ENCODE results near the gene ELMO2. TPM values are rescaled to one million over a fixed set of nuclear protein-coding genes. Genes with fewer than 3 reads are reported as not detected.
A peak's percentile ranks its signal among the peaks of the same experiment; 100 is the strongest.

Gene ELMO2
- total RNA-seq, 4 donors from 2014 or later: 41.6 to 69.1 (median 53.8) TPM

- no peaks in the 10 kb centered on the region for H3K9me3 ChIP-seq
- ATAC-seq: no peak
- H3K27me3 ChIP-seq: no peaks in the 10 kb centered on the region
- 76% methylated on average over 5 of the region's 5 CpGs; no CpG with 5 or more reads in 1 of the 2 donors for WGBS, 2 donors (ENCODE audit: low coverage in 1 of 2)
- H3K36me3 ChIP-seq: peaks cover 0 to 35% of the 10 kb centered on the region in 2 donors
- no peak for TF ChIP-seq CTCF (IDR thresholded peaks at IDR 0.05)
- TF ChIP-seq POLR2AphosphoS5 (IDR thresholded peaks at IDR 0.05): no peak
- TF ChIP-seq EP300 (IDR thresholded peaks at IDR 0.05): no peak
- TF ChIP-seq POLR2A (IDR thresholded peaks at IDR 0.05): no peak
- no peak overlapping the region for H3K4me3 ChIP-seq
- H3K4me1 ChIP-seq: peaks cover 0 to 82% (median 38%) of the 10 kb centered on the region in 3 donors
- no peak overlapping the region for H3K27ac ChIP-seq
These were observed 45.0 kb downstream of the ELMO2 start for GRCh38 chr20:46361381-46361780.

GRCh38 chr20:46359233-46359751 is 47.1 kb downstream of the ELMO2 start:
- WGBS, 2 donors (ENCODE audit: low coverage in 1 of 2): 44 to 45% methylated on average over 5 to 7 of the region's 10 CpGs
- no peaks in the 10 kb centered on the region for H3K9me3 ChIP-seq
- peaks cover 0 to 79% (median 33%) of the 10 kb centered on the region in 3 donors for H3K4me1 ChIP-seq
- no peak for TF ChIP-seq CTCF (IDR thresholded peaks at IDR 0.05)
- TF ChIP-seq POLR2A (IDR thresholded peaks at IDR 0.05): no peak
- TF ChIP-seq POLR2AphosphoS5 (IDR thresholded peaks at IDR 0.05): no peak
- H3K27ac ChIP-seq: peak overlapping the region in 3 of 4 donors; percentile 7 to 32 (median 23)
- H3K36me3 ChIP-seq: peaks cover 0 to 25% of the 10 kb centered on the region in 2 donors
- no peaks in the 10 kb centered on the region for H3K27me3 ChIP-seq
- no peak overlapping the region for H3K4me3 ChIP-seq
- no peak for ATAC-seq

- peak overlapping the region in 1 of 4 donors; percentile 7 for H3K27ac ChIP-seq
- TF ChIP-seq CTCF (IDR thresholded peaks at IDR 0.05) (no peak), EP300 (IDR thresholded peaks at IDR 0.05) (no peak), POLR2A (IDR thresholded peaks at IDR 0.05) (no peak), POLR2AphosphoS5 (IDR thresholded peaks at IDR 0.05) (no peak)
- ATAC-seq: no peak
- H3K9me3 ChIP-seq: no peaks in the 10 kb centered on the region
- peaks cover 0 to 77% (median 33%) of the 10 kb centered on the region in 3 donors for H3K4me1 ChIP-seq
- H3K4me3 ChIP-seq: no peak overlapping the region
- H3K36me3 ChIP-seq: peaks cover 0 to 26% of the 10 kb centered on the region in 2 donors
- WGBS, 2 donors (ENCODE audit: low coverage in 1 of 2): 88 to 91% methylated on average over 3 to 4 of the region's 19 CpGs
- H3K27me3 ChIP-seq: no peaks in the 10 kb centered on the region
These were observed 47.9 kb downstream of the ELMO2 start for GRCh38 chr20:46358346-46359058.

- H3K4me1 ChIP-seq: peaks cover 0 to 63% (median 18%) of the 10 kb centered on the region in 3 donors
- WGBS, 2 donors (ENCODE audit: low coverage in 1 of 2): 8% methylated on average over 8 of the region's 13 CpGs; no CpG with 5 or more reads in 1 of the 2 donors
- TF ChIP-seq POLR2AphosphoS5 (IDR thresholded peaks at IDR 0.05) (peak; percentile 3), POLR2A (IDR thresholded peaks at IDR 0.05) (no peak), CTCF (IDR thresholded peaks at IDR 0.05) (no peak), EP300 (IDR thresholded peaks at IDR 0.05) (no peak)
These were observed 49.3 kb downstream of the ELMO2 start for GRCh38 chr20:46357030-46357514.

More at GRCh38 chr20:46357030-46357514, 49.3 kb downstream of the ELMO2 start:
- no peaks in the 10 kb centered on the region for H3K9me3 ChIP-seq
- H3K27me3 ChIP-seq: no peaks in the 10 kb centered on the region
- peaks cover 0 to 29% of the 10 kb centered on the region in 2 donors for H3K36me3 ChIP-seq
- ATAC-seq: peak; percentile 67
- H3K27ac ChIP-seq: peak overlapping the region in 3 of 4 donors; percentile 60 to 71 (median 62)
- peak overlapping the region in 1 of 2 donors; percentile 8 for H3K4me3 ChIP-seq

Data from gastroesophageal sphincter (tissue), 4 donors.